K562 (cell line): ENCODE measurements around the gene PIGM. TPM values are rescaled to one million over a fixed set of nuclear protein-coding genes. Genes with fewer than 3 reads are reported as not detected.

Experiments
- CTBP1 ChIP-seq: fragments of 450-650 bp; IDR thresholded peaks from 2 replicates; pipeline ENCODE4 v1.6.1; 2016; ENCODE audit warnings: borderline replicate concordance
- KDM1A ChIP-seq, 2 experiments: fragments of 450-650 bp; IDR thresholded peaks; 2 replicates each; pipeline ENCODE4 v1.6.1; 2016; ENCODE audit warnings: mild to moderate bottlenecking in 2 of 2
- NFIX ChIP-seq: fragments of 250-450 bp; sonication (Bioruptor Pico); IDR thresholded peaks from 2 replicates; pipeline ENCODE4 v1.4.0; 2020; ENCODE audit warnings: low read depth, mild to moderate bottlenecking, moderate library complexity
- RAD21 ChIP-seq, 2 experiments: fragments of 250-450 bp in 1 of 2; fragments of 450-650 bp in 1 of 2; sonication (Bioruptor Pico) in 1 of 2; formaldehyde crosslinking in 1 of 2; IDR thresholded peaks in 1 of 2; conservative IDR thresholded peaks in 1 of 2; 2 replicates each; pipeline versions ENCODE4 v1.4.0 to v1.8.0; 2020 to 2022; ENCODE audit warnings: mild to moderate bottlenecking in 2 of 2, moderate library complexity in 1 of 2
- XRCC5 ChIP-seq: fragments of 200-400 bp; formaldehyde crosslinking; IDR thresholded peaks from 2 replicates; pipeline ENCODE4 v1.6.1; 2017; ENCODE audit warnings: low read depth, mild to moderate bottlenecking, low read length
- polyA plus RNA-seq, 8 experiments: library from polyadenylated mRNA; depleted of rRNA in 4 of 8; stranded (reverse) in 5 of 8; unstranded in 3 of 8; fragments of >200 nt; fragmentation: Nextera tagmentation in 2 of 8; fragmentation: Illumina TruSeq in 1 of 8; extraction: Ambion mirVana in 2 of 8; extraction: Trizol in 1 of 8; gene quantifications; 2 replicates each; pipeline versions ENCODE4 v1.2.1 to v1.2.3, GENCODE V29; 2011 to 2014; ENCODE audit warnings: inconsistent platforms in 1 of 8, missing spikeins in 1 of 8
- total RNA-seq, 7 experiments: library from RNA; depleted of rRNA in 6 of 7; stranded (reverse); fragments of >200 nt in 6 of 7; fragmentation: Illumina TruSeq in 2 of 7; extraction: Trizol in 2 of 7; gene quantifications; 2 replicates each; pipeline versions ENCODE4 v1.2.1 to v1.2.3, GENCODE V29; 2011 to 2021; ENCODE audit warnings: low replicate concordance in 1 of 7
- TF ChIP-seq, protein P1 (sequence below), 2 experiments: fragments of 450-650 bp; formaldehyde crosslinking in 1 of 2; IDR thresholded peaks; 2 replicates each; pipeline versions ENCODE4 v1.4.0 to v1.6.1; 2014 to 2020; ENCODE audit warnings: mild to moderate bottlenecking in 2 of 2, borderline replicate concordance in 1 of 2, low read depth in 1 of 2
- TF ChIP-seq, protein P2 (sequence below): fragments of 200-800 bp; sonication (Bioruptor generic); IDR thresholded peaks from 2 replicates; pipeline ENCODE4 v1.6.1; 2017; ENCODE audit warnings: missing genetic modification characterization, missing compliant biosample characterization

Gene PIGM
- total and polyA plus RNA-seq, 9 of the 15 experiments (the other 6 are each of a cell fraction or from before 2014, with no cell fraction given), result 2.6 to 6.7 (median 4.3) TPM

DNA sequence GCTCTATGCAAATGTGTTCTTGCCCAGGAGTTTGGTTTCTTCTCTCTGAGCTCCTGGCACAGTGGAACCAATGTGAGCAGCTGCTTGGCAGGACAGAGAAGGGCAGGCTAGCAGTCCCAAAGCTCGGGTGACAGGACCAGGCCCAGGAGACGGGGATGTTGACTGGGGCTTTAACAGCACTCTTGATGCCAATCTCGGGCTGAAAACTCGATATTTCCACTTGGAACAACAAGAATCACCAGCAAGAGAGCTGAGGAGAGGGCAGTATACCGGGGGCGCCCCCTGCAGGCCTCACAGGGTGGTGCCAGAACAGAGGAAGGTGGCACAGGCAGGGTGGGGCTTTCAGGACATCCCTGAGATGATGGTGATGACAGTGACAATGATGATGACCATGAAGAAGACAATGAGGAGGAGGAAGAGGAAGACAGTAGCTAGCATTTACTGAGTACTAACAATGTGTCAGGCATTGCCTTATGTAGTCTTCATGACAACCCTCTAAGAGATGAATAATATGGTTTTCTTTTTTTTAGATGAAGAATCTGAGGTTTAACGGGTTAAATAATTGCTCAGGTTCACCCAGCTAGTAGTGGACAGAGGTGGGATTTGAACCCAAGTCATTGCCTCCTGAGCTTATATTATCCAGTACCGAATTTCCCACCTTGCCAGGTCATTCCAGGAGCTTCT lies 46.9 kb upstream of the PIGM start (continued):
- TF ChIP-seq, protein P1, sequence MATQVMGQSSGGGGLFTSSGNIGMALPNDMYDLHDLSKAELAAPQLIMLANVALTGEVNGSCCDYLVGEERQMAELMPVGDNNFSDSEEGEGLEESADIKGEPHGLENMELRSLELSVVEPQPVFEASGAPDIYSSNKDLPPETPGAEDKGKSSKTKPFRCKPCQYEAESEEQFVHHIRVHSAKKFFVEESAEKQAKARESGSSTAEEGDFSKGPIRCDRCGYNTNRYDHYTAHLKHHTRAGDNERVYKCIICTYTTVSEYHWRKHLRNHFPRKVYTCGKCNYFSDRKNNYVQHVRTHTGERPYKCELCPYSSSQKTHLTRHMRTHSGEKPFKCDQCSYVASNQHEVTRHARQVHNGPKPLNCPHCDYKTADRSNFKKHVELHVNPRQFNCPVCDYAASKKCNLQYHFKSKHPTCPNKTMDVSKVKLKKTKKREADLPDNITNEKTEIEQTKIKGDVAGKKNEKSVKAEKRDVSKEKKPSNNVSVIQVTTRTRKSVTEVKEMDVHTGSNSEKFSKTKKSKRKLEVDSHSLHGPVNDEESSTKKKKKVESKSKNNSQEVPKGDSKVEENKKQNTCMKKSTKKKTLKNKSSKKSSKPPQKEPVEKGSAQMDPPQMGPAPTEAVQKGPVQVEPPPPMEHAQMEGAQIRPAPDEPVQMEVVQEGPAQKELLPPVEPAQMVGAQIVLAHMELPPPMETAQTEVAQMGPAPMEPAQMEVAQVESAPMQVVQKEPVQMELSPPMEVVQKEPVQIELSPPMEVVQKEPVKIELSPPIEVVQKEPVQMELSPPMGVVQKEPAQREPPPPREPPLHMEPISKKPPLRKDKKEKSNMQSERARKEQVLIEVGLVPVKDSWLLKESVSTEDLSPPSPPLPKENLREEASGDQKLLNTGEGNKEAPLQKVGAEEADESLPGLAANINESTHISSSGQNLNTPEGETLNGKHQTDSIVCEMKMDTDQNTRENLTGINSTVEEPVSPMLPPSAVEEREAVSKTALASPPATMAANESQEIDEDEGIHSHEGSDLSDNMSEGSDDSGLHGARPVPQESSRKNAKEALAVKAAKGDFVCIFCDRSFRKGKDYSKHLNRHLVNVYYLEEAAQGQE (IDR thresholded peaks at IDR 0.05; ENCODE audit: borderline replicate concordance), result peak; percentile 64
- TF ChIP-seq, protein P1 (CRISPR knock-in tag; IDR thresholded peaks at IDR 0.05; ENCODE audit: low read depth), result no peak
- TF ChIP-seq XRCC5, result peak; percentile 81
- TF ChIP-seq, protein P2, sequence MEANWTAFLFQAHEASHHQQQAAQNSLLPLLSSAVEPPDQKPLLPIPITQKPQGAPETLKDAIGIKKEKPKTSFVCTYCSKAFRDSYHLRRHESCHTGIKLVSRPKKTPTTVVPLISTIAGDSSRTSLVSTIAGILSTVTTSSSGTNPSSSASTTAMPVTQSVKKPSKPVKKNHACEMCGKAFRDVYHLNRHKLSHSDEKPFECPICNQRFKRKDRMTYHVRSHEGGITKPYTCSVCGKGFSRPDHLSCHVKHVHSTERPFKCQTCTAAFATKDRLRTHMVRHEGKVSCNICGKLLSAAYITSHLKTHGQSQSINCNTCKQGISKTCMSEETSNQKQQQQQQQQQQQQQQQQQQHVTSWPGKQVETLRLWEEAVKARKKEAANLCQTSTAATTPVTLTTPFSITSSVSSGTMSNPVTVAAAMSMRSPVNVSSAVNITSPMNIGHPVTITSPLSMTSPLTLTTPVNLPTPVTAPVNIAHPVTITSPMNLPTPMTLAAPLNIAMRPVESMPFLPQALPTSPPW (CRISPR knock-in tag), result peak; percentile 34; the same call in 1 of the 2 replicates
- peak; percentile 84 for TF ChIP-seq CTBP1
- peak; percentile 76 to 86 for TF ChIP-seq RAD21 (CRISPR knock-in tag; conservative IDR thresholded peaks at IDR 0.05 in 1 of 2, IDR thresholded peaks at IDR 0.05 in 1 of 2)
- no peak for TF ChIP-seq NFIX (CRISPR knock-in tag)
- TF ChIP-seq KDM1A (IDR thresholded peaks at IDR 0.05), result peak; percentile 17 to 18; a peak in 1 of 4 replicates
- TF ChIP-seq, all 486 proteins: peak for 13
